Cardiac muscle cell (in vitro differentiated cells and primary cell): ENCODE results near the gene MYOF. TPM values are rescaled to one million over a fixed set of nuclear protein-coding genes. Genes with fewer than 3 reads are reported as not detected.

ENCODE experiments used
- DNase-seq, 2 donors: peaks; one replicate each; pipeline versions ENCODE4 v3.0.0 to v3.0.0-alpha.2; 2010 to 2017; ENCODE audit warnings: low read depth in 1 of 2, low spot score in 1 of 2
- H3K27ac ChIP-seq: fragments of 200-600 bp; sonication (generic); 2 replicates; pipeline ENCODE4 v1.5.1; 2016
- H3K27me3 ChIP-seq: fragments of 200-600 bp; sonication (generic); 2 replicates; pipeline ENCODE4 v1.6.0; 2016; ENCODE audit warnings: control low read depth
- H3K36me3 ChIP-seq: fragments of 200-600 bp; sonication (generic); 2 replicates; pipeline ENCODE4 v1.5.1; 2016; ENCODE audit warnings: control low read depth
- H3K4me1 ChIP-seq: fragments of 200-600 bp; sonication (generic); 2 replicates; pipeline ENCODE4 v1.8.1; 2017; ENCODE audit warnings: low read depth, mild to moderate bottlenecking, mixed run types
- H3K4me3 ChIP-seq: fragments of 200-600 bp; sonication (generic); 2 replicates; pipeline ENCODE4 v1.5.1; 2016; ENCODE audit warnings: mild to moderate bottlenecking
- H3K9me3 ChIP-seq: fragments of 200-600 bp; sonication (generic); 2 replicates; pipeline ENCODE4 v1.5.1; 2017; ENCODE audit warnings: low read depth, mild to moderate bottlenecking, control low read depth
- CTCF ChIP-seq: IDR thresholded peaks from 2 replicates; pipeline ENCODE4 v1.5.1; 2012; ENCODE audit warnings: low read depth, mild to moderate bottlenecking, low read length
- polyA plus RNA-seq: library from polyadenylated mRNA; unstranded; fragments of >200 nt; fragmentation: Nextera tagmentation; extraction: Ambion mirVana; gene quantifications from 2 replicates; pipeline ENCODE4 v1.2.1, GENCODE V29; 2016
- total RNA-seq: library from RNA; depleted of rRNA; stranded (reverse); fragments of >200 nt; gene quantifications from 2 replicates; pipeline ENCODE4 v1.2.3, GENCODE V29; 2016

Gene MYOF
- total and polyA plus RNA-seq, 2 experiments from 2014 or later: 13.4 to 22.4 TPM

GRCh38 chr10:93461109-93461806, 20.9 kb downstream of the MYOF start:
- TF ChIP-seq CTCF: no peak
- H3K4me1 ChIP-seq: no peaks in the 10 kb centered on the region
- no peaks in the 10 kb centered on the region for H3K9me3 ChIP-seq
- no peak overlapping the region for H3K4me3 ChIP-seq
- DNase-seq: no peak
- H3K36me3 ChIP-seq: no peaks in the 10 kb centered on the region
- no peaks in the 10 kb centered on the region for H3K27me3 ChIP-seq
- H3K27ac ChIP-seq: no peak overlapping the region

DNA sequence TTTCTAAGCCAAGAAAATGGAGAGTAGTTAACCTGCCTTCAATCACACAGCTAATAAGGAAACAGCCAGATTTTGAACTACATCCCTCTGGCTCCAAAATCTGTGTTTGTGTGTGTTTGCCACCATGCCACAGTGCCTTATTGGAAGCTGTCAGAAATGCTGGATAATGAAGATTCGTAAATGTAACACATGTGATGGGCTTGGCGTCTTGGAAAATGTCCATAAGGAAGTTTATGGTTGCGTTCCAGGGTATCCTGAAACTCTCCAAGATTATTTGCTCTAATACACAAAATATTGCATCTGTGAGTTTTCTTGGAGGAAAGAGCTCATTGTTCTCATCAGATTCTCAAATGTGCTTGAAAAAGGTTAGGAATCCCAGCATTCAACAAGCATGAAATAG, 22.7 kb downstream of the MYOF start:
- Histone ChIP-seq H3K4me3 (no peak overlapping the region), H3K27ac (peak overlapping the region; percentile 44), H3K9me3 (no peaks in the 10 kb centered on the region), H3K4me1 (no peaks in the 10 kb centered on the region), H3K36me3 (no peaks in the 10 kb centered on the region), H3K27me3 (no peaks in the 10 kb centered on the region)
- TF ChIP-seq CTCF: no peak
- no peak for DNase-seq

GRCh38 chr10:93458821-93459257, 23.3 kb downstream of the MYOF start:
- TF ChIP-seq CTCF: no peak
- Histone ChIP-seq H3K4me3 (no peak overlapping the region), H3K4me1 (no peaks in the 10 kb centered on the region)

DNA sequence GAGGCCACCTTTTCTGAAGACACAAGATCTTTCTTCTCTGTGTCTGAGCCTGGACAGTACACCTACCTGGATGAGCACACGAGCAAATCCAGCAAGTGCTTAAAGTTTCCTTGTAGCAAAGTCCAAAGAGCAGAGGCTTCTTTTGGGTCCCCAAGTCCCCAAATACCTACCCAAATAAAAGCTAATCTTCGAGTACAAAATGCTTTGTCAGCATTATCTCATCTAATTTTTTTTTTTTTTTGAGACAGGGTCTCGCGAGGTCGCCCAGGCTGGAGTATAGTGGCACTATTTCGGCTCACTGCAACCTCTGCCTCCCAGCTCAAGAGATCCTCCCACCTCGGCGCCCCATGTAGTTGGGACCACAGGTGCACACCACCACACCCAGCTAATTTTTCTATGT, 24.6 kb downstream of the MYOF start:
- H3K4me3 ChIP-seq: no peak overlapping the region
- H3K27ac ChIP-seq: no peak overlapping the region
- no peaks in the 10 kb centered on the region for H3K4me1 ChIP-seq
- H3K36me3 ChIP-seq: no peaks in the 10 kb centered on the region
- DNase-seq: no peak
- no peaks in the 10 kb centered on the region for H3K27me3 ChIP-seq
- TF ChIP-seq CTCF: no peak
- no peaks in the 10 kb centered on the region for H3K9me3 ChIP-seq

More at GRCh38 chr10:93458821-93459257, 23.3 kb downstream of the MYOF start:
- DNase-seq: peak; percentile 48 to 99
- Histone ChIP-seq H3K36me3 (no peaks in the 10 kb centered on the region), H3K27ac (peak overlapping the region; percentile 44), H3K27me3 (no peaks in the 10 kb centered on the region), H3K9me3 (no peaks in the 10 kb centered on the region)

DNA sequence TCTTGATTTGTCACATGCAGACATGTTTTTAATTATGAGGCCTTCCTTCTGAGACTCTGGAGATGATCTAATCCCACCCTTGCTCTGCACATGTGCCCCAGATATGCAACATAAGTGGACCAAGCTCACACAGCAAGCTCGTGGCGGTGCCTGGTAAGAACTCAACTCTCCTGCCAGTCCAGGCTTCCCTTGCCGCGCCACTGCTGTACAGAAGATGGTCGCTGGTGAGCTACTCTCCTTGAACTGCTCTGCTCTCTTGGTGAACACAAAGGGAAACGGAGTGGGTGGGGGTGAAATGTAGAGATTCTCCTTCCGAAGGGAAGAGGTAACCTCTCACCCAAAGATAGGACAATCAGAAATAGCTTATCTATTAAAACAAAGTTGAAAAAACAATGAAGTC, 25.7 kb downstream of the MYOF start:
- H3K36me3 ChIP-seq: no peaks in the 10 kb centered on the region
- DNase-seq: no peak
- TF ChIP-seq CTCF: no peak
- H3K27me3 ChIP-seq: no peaks in the 10 kb centered on the region
- no peaks in the 10 kb centered on the region for H3K9me3 ChIP-seq
- no peak overlapping the region for H3K27ac ChIP-seq
- H3K4me3 ChIP-seq: no peak overlapping the region
- no peaks in the 10 kb centered on the region for H3K4me1 ChIP-seq
